ENCODE measurements around the gene SECTM1. TPM values are rescaled to one million over a fixed set of nuclear protein-coding genes. Genes with fewer than 3 reads are reported as not detected.
A peak's percentile ranks its signal among the peaks of the same experiment; 100 is the strongest.

Gene SECTM1
- total and polyA plus RNA-seq, 9 of the 15 experiments (the other 6 are each of a cell fraction or from before 2014, with no cell fraction given), result 0.11 to 0.46 (median 0.18) TPM; not detected in 6

DNA sequence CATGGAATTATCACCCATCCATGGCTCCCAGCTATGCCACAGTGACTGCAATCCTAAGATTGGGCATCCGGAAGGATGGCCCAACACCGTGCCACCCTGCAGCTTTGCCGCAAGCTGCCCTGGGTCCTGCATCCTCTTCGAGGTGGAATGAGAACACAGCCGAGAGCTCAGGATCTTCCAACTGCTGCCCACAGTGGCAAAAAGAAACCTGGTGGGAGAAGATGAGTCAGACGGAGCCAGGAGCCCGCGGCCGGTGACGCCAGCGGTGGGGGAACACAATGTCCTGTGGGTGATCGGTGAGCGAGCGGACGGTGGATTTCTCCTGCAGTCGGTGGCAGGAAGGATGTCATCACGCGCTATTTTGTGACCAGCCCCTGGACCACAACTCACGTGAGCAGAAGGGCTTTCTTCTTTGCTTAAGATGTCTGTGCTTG is 36.3 kb downstream of the SECTM1 start (continued):
- TF ChIP-seq ZNF445 (CRISPR knock-in tag; IDR thresholded peaks at IDR 0.05; ENCODE audit: low read depth) (no peak), SOX6 (IDR thresholded peaks at IDR 0.05) (peak; percentile 64; the same call in 1 of the 2 replicates), HDAC2 (IDR thresholded peaks at IDR 0.05) (0 out of 2 replicates have a peak, but pooled peaks have one; percentile 18), DNMT1 (IDR thresholded peaks at IDR 0.05) (no peak), ZEB2 (IDR thresholded peaks at IDR 0.05) (0 out of 2 replicates have a peak, but pooled peaks have one; percentile 19), SMARCE1 (IDR thresholded peaks at IDR 0.05) (peak; percentile 64; the same call in 1 of the 2 replicates), NR2C2 (CRISPR knock-in tag; IDR thresholded peaks at IDR 0.05) (no peak), NR2C2 (tag; IDR thresholded peaks at IDR 0.05) (no peak), CREM (IDR thresholded peaks at IDR 0.05; ENCODE audit: low read depth) (0 out of 2 replicates have a peak, but pooled peaks have one; percentile 53), ETV1 (tag; conservative IDR thresholded peaks at IDR 0.05; ENCODE audit: low read depth) (0 out of 2 replicates have a peak, but pooled peaks have one; percentile 46), DPF2 (IDR thresholded peaks at IDR 0.05) (peak; percentile 65)
- TF ChIP-seq, protein P1, sequence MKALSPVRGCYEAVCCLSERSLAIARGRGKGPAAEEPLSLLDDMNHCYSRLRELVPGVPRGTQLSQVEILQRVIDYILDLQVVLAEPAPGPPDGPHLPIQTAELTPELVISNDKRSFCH (CRISPR knock-in tag; IDR thresholded peaks at IDR 0.05), result no peak
- TF ChIP-seq, protein P1 (tag; IDR thresholded peaks at IDR 0.05), result peak; percentile 29; the same call in 1 of the 2 replicates
- TF ChIP-seq, protein P2, sequence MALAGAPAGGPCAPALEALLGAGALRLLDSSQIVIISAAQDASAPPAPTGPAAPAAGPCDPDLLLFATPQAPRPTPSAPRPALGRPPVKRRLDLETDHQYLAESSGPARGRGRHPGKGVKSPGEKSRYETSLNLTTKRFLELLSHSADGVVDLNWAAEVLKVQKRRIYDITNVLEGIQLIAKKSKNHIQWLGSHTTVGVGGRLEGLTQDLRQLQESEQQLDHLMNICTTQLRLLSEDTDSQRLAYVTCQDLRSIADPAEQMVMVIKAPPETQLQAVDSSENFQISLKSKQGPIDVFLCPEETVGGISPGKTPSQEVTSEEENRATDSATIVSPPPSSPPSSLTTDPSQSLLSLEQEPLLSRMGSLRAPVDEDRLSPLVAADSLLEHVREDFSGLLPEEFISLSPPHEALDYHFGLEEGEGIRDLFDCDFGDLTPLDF (CRISPR knock-in tag; IDR thresholded peaks at IDR 0.05), result 0 out of 2 replicates have a peak, but pooled peaks have one; percentile 40
- TF ChIP-seq, protein P3, sequence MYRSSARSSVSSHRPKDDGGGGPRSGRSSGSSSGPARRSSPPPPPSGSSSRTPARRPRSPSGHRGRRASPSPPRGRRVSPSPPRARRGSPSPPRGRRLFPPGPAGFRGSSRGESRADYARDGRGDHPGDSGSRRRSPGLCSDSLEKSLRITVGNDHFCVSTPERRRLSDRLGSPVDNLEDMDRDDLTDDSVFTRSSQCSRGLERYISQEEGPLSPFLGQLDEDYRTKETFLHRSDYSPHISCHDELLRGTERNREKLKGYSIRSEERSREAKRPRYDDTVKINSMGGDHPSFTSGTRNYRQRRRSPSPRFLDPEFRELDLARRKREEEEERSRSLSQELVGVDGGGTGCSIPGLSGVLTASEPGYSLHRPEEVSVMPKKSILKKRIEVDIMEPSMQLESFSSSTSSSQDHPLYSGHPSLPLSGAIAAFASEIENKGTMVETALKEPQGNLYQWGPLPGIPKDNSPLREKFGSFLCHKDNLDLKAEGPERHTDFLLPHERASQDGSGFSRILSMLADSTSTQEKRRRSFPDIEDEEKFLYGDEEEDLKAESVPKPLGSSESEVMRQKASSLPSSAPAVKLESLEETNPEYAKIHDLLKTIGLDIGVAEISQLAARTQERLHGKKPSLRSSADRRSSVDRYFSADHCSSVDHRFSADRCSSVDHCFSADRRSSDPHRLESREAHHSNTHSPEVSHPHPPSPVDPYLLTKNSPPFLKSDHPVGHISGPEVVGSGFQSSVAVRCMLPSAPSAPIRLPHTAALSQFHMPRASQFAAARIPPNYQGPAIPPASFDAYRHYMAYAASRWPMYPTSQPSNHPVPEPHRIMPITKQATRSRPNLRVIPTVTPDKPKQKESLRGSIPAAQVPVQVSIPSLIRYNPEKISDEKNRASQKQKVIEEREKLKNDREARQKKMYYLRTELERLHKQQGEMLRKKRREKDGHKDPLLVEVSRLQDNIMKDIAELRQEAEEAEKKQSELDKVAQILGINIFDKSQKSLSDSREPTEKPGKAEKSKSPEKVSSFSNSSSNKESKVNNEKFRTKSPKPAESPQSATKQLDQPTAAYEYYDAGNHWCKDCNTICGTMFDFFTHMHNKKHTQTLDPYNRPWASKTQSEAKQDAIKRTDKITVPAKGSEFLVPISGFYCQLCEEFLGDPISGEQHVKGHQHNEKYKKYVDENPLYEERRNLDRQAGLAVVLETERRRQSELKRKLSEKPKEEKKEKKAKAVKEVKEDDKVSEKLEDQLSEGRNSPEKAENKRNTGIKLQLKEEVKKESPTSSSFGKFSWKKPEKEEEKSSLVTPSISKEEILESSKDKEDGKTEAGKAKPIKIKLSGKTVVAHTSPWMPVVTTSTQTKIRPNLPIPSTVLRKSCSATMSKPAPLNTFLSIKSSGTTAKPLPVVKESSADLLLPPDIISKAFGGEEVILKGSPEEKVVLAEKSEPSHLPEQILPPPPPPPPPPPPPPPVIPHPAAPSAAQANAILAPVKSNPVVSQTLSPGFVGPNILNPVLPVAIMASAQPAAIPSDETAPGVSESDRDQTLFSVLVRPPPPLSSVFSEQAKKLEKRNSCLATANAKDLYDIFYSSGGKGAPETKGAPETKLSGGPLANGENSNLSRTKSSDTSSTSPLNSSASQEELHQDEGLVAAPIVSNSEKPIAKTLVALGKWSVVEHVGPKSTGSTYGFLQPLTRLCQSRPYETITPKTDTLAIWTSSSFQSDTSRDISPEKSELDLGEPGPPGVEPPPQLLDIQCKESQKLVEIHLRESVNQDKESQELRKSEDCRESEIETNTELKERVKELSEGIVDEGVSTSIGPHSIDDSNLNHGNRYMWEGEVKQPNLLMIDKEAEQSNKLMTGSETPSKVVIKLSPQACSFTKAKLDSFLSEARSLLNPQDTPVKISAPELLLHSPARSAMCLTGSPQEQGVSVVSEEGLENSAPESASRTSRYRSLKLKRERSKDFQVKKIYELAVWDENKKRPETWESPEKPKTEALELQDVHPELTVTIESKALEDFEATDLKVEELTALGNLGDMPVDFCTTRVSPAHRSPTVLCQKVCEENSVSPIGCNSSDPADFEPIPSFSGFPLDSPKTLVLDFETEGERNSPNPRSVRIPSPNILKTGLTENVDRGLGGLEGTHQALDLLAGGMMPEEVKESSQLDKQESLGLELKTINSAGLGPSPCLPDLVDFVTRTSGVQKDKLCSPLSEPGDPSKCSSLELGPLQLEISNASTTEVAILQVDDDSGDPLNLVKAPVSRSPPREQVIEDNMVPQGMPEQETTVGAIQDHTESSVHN (IDR thresholded peaks at IDR 0.05; ENCODE audit: borderline replicate concordance in 1 of 2, low read depth in 1 of 2), result peak in 1 of 2 experiments; percentile 89; a peak in 2 of 4 replicates
- TF ChIP-seq, protein P4, sequence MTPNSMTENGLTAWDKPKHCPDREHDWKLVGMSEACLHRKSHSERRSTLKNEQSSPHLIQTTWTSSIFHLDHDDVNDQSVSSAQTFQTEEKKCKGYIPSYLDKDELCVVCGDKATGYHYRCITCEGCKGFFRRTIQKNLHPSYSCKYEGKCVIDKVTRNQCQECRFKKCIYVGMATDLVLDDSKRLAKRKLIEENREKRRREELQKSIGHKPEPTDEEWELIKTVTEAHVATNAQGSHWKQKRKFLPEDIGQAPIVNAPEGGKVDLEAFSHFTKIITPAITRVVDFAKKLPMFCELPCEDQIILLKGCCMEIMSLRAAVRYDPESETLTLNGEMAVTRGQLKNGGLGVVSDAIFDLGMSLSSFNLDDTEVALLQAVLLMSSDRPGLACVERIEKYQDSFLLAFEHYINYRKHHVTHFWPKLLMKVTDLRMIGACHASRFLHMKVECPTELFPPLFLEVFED (CRISPR knock-in tag; conservative IDR thresholded peaks at IDR 0.05), result no peak
